ENCODE measurements around the gene EPM2A.
"Not testable (repeated sequence)": the region's sequence is repeated elsewhere in the genome, so short reads cannot be mapped to it uniquely, and the experiment has no call there.

EPM2A gene

GRCh38 chr6:145752638-145753037, 17.3 kb upstream of the EPM2A start:
- Histone ChIP-seq H3K9me3 (0 out of 2 replicates have a peak, but pooled peaks cover 3% of the 10 kb centered on the region), H3K36me3 (no peaks in the 10 kb centered on the region), H3K27me3 (no peaks in the 10 kb centered on the region), H3K27ac (no peak overlapping the region), H4K20me1 (no peaks in the 10 kb centered on the region), H3K4me1 (peaks cover 6% of the 10 kb centered on the region; the same call in 1 of the 2 replicates), H3K9ac (no peak overlapping the region), H3K4me3 (no peak overlapping the region), H3K4me2 (no peak overlapping the region)
- no peak for TF ChIP-seq Cebpa-rat (IDR thresholded peaks at IDR 0.05)

DNA sequence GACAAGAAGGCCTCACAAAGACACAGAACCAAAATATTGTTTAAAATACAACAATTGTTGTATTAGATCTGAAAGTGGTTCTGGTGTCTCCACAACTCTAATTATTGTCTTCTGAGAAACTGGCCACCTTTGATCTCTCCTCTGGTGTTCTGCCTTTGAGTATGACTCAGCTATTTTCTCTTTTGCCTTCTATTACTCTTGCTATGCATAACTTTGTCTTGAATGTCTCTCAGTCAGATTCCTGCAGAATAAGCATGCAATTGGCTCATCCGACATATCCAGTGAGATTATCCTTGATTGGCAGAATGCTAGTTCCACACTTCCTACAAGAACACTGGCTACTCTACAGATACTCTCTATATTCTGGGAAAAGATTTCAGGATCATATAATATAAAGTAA, 14.3 kb upstream of the EPM2A start:
- Histone ChIP-seq H3K4me1 (no peaks in the 10 kb centered on the region), H3K27ac (no peak overlapping the region)

DNA sequence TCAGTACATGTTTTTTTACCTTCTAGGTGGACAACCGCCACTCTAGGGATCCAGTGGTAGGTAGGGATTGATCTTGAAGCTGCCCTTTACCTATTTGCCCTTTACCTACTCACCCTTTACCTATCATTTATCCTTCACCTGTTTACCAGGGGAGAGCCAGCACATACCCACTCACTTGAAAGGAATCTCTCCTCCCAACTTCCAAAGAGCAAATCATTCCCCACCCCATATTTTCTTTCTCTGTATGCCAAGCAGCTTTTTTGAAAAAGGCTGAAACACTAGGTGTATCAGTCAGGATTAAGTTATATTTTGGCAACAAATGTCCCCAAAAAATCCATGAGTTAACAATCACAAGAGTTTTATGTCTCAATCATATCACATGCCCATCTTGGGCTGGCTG, 10.5 kb upstream of the EPM2A start:
- Histone ChIP-seq H3K36me3 (no peaks in the 10 kb centered on the region), H3K27me3 (no peaks in the 10 kb centered on the region)

More for the DNA sequence above, 14.3 kb upstream of the EPM2A start:
- H3K9ac ChIP-seq: no peak overlapping the region
- H3K4me3 ChIP-seq: no peak overlapping the region
- H4K20me1 ChIP-seq: no peaks in the 10 kb centered on the region
- H3K27me3 ChIP-seq: no peaks in the 10 kb centered on the region
- no peaks in the 10 kb centered on the region for H3K36me3 ChIP-seq
- TF ChIP-seq Cebpa-rat (IDR thresholded peaks at IDR 0.05): no peak
- H3K9me3 ChIP-seq: 0 out of 2 replicates have a peak, but pooled peaks cover 3% of the 10 kb centered on the region
- H3K4me2 ChIP-seq: no peak overlapping the region

GRCh38 chr6:145744619-145745018, 9.3 kb upstream of the EPM2A start:
- H3K4me3 ChIP-seq: no peak overlapping the region
- no peak for TF ChIP-seq Cebpa-rat (IDR thresholded peaks at IDR 0.05)

More for the DNA sequence above, 10.5 kb upstream of the EPM2A start:
- no peaks in the 10 kb centered on the region for H4K20me1 ChIP-seq
- no peak overlapping the region for H3K9ac ChIP-seq
- H3K4me2 ChIP-seq: no peak overlapping the region
- H3K4me1 ChIP-seq: no peaks in the 10 kb centered on the region
- H3K27ac ChIP-seq: no peak overlapping the region
- H3K9me3 ChIP-seq: 0 out of 2 replicates have a peak, but pooled peaks cover 3% of the 10 kb centered on the region
- TF ChIP-seq Cebpa-rat (IDR thresholded peaks at IDR 0.05): no peak
- H3K4me3 ChIP-seq: no peak overlapping the region

GRCh38 chr6:145743332-145743731, 8.0 kb upstream of the EPM2A start:
- no peaks in the 10 kb centered on the region for H3K27me3 ChIP-seq
- no peak overlapping the region for H3K4me2 ChIP-seq
- no peaks in the 10 kb centered on the region for H3K4me1 ChIP-seq
- TF ChIP-seq Cebpa-rat (IDR thresholded peaks at IDR 0.05): no peak
- peaks cover 8% of the 10 kb centered on the region; the same call in 1 of the 2 replicates for H3K9me3 ChIP-seq
- H3K4me3 ChIP-seq: no peak overlapping the region
- H3K9ac ChIP-seq: no peak overlapping the region
- H4K20me1 ChIP-seq: no peaks in the 10 kb centered on the region
- no peaks in the 10 kb centered on the region for H3K36me3 ChIP-seq
- H3K27ac ChIP-seq: no peak overlapping the region

More at GRCh38 chr6:145744619-145745018, 9.3 kb upstream of the EPM2A start:
- Histone ChIP-seq H3K27ac (no peak overlapping the region), H4K20me1 (no peaks in the 10 kb centered on the region), H3K9ac (no peak overlapping the region), H3K27me3 (no peaks in the 10 kb centered on the region), H3K4me1 (no peaks in the 10 kb centered on the region), H3K4me2 (no peak overlapping the region), H3K9me3 (peaks cover 8% of the 10 kb centered on the region; the same call in 1 of the 2 replicates), H3K36me3 (no peaks in the 10 kb centered on the region)

DNA sequence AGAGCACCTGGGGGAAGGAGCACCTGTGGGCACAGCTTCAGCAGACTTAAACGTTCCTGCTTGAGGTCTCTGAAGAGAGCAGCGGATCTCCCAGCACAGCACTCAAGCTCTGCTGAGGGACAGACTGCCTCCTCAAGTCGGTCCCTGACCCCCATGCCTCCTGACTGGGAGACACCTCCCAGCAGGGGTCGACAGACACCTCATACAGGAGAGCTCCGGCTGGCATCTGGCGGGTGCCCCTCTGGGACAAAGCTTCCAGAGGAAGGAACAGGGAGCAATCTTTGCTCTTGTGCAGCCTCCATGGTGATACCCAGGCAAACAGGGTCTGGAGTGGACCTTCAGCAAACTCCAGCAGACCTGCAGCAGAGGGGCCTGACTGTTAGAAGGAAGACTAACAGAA, 7.2 kb upstream of the EPM2A start:
- not testable (repeated sequence) for H3K9me3 ChIP-seq, H3K4me3 ChIP-seq, H3K4me2 ChIP-seq, H3K4me1 ChIP-seq, H3K27me3 ChIP-seq, H3K9ac ChIP-seq, H3K27ac ChIP-seq, H4K20me1 ChIP-seq, H3K36me3 ChIP-seq

DNA sequence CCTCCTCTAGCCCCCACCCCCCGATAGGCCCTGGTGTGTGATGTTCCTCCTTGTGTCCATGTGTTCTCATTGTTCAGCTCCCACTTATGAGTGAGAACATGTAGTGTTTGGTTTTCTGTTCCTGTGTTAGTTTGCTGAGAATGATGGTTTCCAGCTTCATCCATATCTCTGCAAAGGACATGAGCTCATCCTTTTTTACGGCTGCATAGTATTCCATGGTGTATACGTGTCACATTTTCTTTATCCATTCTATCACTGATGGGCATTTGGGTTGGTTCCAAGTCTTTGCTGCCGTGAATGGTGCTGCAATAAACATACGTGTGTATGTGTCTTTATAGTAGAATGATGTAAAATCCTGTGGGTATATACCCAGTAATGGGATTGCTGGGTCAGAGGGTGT, 4.4 kb upstream of the EPM2A start:
- not testable (repeated sequence) for H3K9me3 ChIP-seq, H3K4me3 ChIP-seq, H3K4me1 ChIP-seq, H3K4me2 ChIP-seq, H3K36me3 ChIP-seq, H3K27me3 ChIP-seq, H4K20me1 ChIP-seq, H3K9ac ChIP-seq, H3K27ac ChIP-seq

- TF ChIP-seq Cebpa-rat (IDR thresholded peaks at IDR 0.05): no peak
- H3K9me3 ChIP-seq: peaks cover 5% of the 10 kb centered on the region; the same call in 1 of the 2 replicates
- H3K36me3 ChIP-seq: no peaks in the 10 kb centered on the region
Measured at GRCh38 chr6:145738265-145738664, 2.9 kb upstream of the EPM2A start.

GRCh38 chr6:145736661-145737144, 1.4 kb upstream of the EPM2A start:
- H4K20me1 ChIP-seq: no peaks in the 10 kb centered on the region
- H3K27me3 ChIP-seq: no peaks in the 10 kb centered on the region
- H3K36me3 ChIP-seq: no peaks in the 10 kb centered on the region
- H3K9ac ChIP-seq: no peak overlapping the region
- no peak overlapping the region for H3K27ac ChIP-seq
- TF ChIP-seq Cebpa-rat (IDR thresholded peaks at IDR 0.05): no peak
- peaks cover 5% of the 10 kb centered on the region; the same call in 1 of the 2 replicates for H3K9me3 ChIP-seq
- H3K4me1 ChIP-seq: peaks cover 19% of the 10 kb centered on the region
- H3K4me2 ChIP-seq: peak overlapping the region; percentile 90
- H3K4me3 ChIP-seq: no peak overlapping the region

More at GRCh38 chr6:145738265-145738664, 2.9 kb upstream of the EPM2A start:
- Histone ChIP-seq H3K4me3 (no peak overlapping the region), H3K27ac (no peak overlapping the region), H3K27me3 (no peaks in the 10 kb centered on the region), H3K4me2 (no peak overlapping the region), H3K4me1 (peaks cover 17% of the 10 kb centered on the region), H3K9ac (no peak overlapping the region), H4K20me1 (no peaks in the 10 kb centered on the region)

DNA sequence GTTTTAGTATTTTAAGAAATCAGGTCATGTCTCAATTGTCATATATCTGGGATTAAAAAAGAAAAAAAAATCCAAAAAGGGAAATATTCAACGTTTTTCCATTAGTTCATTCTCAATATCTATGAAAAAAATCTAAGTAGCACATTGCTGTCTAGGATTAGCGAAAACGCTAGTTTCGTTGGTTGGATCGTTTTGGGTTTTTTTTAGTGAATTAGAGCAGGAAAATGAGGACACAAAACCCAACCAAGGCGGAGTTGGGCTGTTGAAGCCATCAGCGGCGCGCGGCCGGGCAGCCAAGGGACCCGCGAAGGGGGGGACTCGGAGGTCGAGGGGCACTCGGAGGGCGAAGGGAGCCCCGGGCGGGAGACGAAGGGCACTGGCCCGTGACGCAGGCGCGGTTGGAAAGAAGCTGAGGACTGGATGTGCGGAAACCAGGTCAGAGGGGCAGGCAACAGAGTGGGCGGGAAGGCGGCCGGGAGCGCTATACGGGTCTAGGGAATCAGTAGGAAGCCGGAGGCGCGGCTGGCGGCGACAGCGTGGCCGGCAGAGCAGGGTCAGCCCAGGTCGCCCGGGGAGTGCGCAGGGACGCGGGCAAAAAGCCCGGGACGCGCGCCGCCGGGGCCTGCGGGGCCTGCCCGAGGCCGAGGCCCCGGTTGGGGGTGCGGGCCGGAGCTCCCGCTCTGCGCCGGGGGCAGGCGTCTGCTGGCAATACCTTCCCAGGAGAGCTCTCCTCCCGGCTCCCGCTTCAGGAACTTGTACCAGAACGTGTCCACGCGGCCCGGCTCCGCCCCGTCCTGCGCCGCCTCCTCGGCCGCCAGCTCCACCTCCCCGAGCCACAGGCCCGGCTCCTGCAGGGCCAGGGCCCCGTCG, 599 bp downstream of the EPM2A start:
- peaks cover 18% of the 10 kb centered on the region for H3K9me3 ChIP-seq

More for the DNA sequence above, 599 bp downstream of the EPM2A start:
- no peaks in the 10 kb centered on the region for H4K20me1 ChIP-seq
- 0 out of 2 replicates have a peak, but pooled peaks cover 2% of the 10 kb centered on the region for H3K36me3 ChIP-seq
- H3K27me3 ChIP-seq: no peaks in the 10 kb centered on the region
- no peak for TF ChIP-seq Cebpa-rat (IDR thresholded peaks at IDR 0.05)
- peaks cover 36% of the 10 kb centered on the region for H3K4me1 ChIP-seq
- H3K4me2 ChIP-seq: peak overlapping the region; percentile 90
- peak overlapping the region; percentile 99 for H3K27ac ChIP-seq
- peak overlapping the region; percentile 98 for H3K9ac ChIP-seq
- H3K4me3 ChIP-seq: peak overlapping the region; percentile 86
